Measurements from ENCODE around the gene EPHA3. TPM values are rescaled to one million over a fixed set of nuclear protein-coding genes. Genes with fewer than 3 reads are reported as not detected.

Gene EPHA3
- total RNA-seq, 4 donors from 2014 or later = 0.36 to 1.8 (median 0.90) TPM

GRCh38 chr3:89522155-89522554 is 414.7 kb downstream of the EPHA3 start:
- no peak for TF ChIP-seq POLR2A (IDR thresholded peaks at IDR 0.05)
- TF ChIP-seq, protein P1, sequence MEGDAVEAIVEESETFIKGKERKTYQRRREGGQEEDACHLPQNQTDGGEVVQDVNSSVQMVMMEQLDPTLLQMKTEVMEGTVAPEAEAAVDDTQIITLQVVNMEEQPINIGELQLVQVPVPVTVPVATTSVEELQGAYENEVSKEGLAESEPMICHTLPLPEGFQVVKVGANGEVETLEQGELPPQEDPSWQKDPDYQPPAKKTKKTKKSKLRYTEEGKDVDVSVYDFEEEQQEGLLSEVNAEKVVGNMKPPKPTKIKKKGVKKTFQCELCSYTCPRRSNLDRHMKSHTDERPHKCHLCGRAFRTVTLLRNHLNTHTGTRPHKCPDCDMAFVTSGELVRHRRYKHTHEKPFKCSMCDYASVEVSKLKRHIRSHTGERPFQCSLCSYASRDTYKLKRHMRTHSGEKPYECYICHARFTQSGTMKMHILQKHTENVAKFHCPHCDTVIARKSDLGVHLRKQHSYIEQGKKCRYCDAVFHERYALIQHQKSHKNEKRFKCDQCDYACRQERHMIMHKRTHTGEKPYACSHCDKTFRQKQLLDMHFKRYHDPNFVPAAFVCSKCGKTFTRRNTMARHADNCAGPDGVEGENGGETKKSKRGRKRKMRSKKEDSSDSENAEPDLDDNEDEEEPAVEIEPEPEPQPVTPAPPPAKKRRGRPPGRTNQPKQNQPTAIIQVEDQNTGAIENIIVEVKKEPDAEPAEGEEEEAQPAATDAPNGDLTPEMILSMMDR (IDR thresholded peaks at IDR 0.05 in 4 of 5, conservative IDR thresholded peaks at IDR 0.05 in 1 of 5) = no peak
- Histone ChIP-seq H3K4me3 (no peak overlapping the region), H3K9me3 (no peaks in the 10 kb centered on the region), H3K4me1 (no peaks in the 10 kb centered on the region), H3K27me3 (no peaks in the 10 kb centered on the region), H3K27ac (no peak overlapping the region), H3K36me3 (no peaks in the 10 kb centered on the region)
- ATAC-seq = no peak
- intact Hi-C loops (cut with DNase I; ENCODE audit: low total_unique reads) = no loop called here
- no peak for DNase-seq
- in situ Hi-C loops (cut with MboI; ENCODE audit: low sequenced_read_pairs in 4 of 4) = no loop called here

- no peaks in the 10 kb centered on the region for H3K9me3 ChIP-seq
- H3K36me3 ChIP-seq = no peaks in the 10 kb centered on the region
- H3K4me1 ChIP-seq = no peaks in the 10 kb centered on the region
- no peak overlapping the region for H3K4me3 ChIP-seq
- no peak for DNase-seq
- intact Hi-C loops (cut with DNase I; ENCODE audit: low total_unique reads) = no loop called here
- no peaks in the 10 kb centered on the region for H3K27me3 ChIP-seq
- H3K27ac ChIP-seq = no peak overlapping the region
- no peak for TF ChIP-seq POLR2A (IDR thresholded peaks at IDR 0.05)
- TF ChIP-seq, protein P1 (IDR thresholded peaks at IDR 0.05 in 4 of 5, conservative IDR thresholded peaks at IDR 0.05 in 1 of 5) = no peak
- ATAC-seq = no peak
- in situ Hi-C loops (cut with MboI; ENCODE audit: low sequenced_read_pairs in 4 of 4) = no loop called here
Observed at GRCh38 chr3:89525609-89526008, 418.2 kb downstream of the EPHA3 start.

- Histone ChIP-seq H3K9me3 (no peaks in the 10 kb centered on the region), H3K4me1 (no peaks in the 10 kb centered on the region), H3K4me3 (no peak overlapping the region), H3K36me3 (no peaks in the 10 kb centered on the region), H3K27me3 (no peaks in the 10 kb centered on the region), H3K27ac (no peak overlapping the region)
- ATAC-seq (no peak), DNase-seq (no peak)
- intact Hi-C loops (cut with DNase I; ENCODE audit: low total_unique reads) (no loop called here), in situ Hi-C loops (cut with MboI; ENCODE audit: low sequenced_read_pairs in 4 of 4) (no loop called here)
- no peak for TF ChIP-seq POLR2A (IDR thresholded peaks at IDR 0.05)
- TF ChIP-seq, protein P1 (IDR thresholded peaks at IDR 0.05 in 4 of 5, conservative IDR thresholded peaks at IDR 0.05 in 1 of 5) = no peak
Observed at GRCh38 chr3:89527736-89528305, 420.4 kb downstream of the EPHA3 start.

Measured in gastrocnemius medialis (tissue), 4 donors.